CD4-positive, alpha-beta memory T cell (primary cell): Measurements from ENCODE around the gene ZBTB45. TPM values are rescaled to one million over a fixed set of nuclear protein-coding genes. Genes with fewer than 3 reads are reported as not detected.
"Not testable (repeated sequence)": the region's sequence is repeated elsewhere in the genome, so short reads cannot be mapped to it uniquely, and the experiment has no call there.

ENCODE experiments used
- CTCF ChIA-PET: fragments of 350-600 bp; sonication (Branson Sonifier 250); formaldehyde crosslinking; loops from one replicate; lab custom pipeline; 2021; ENCODE audit warnings: inconsistent platforms; ENCODE audit not compliant: partially characterized antibody; lab: Charles Lee
- POLR2A ChIA-PET: fragments of 350-600 bp; sonication (Branson Sonifier 250); formaldehyde crosslinking; loops from one replicate; lab custom pipeline; 2021; ENCODE audit not compliant: partially characterized antibody; lab: Charles Lee
- DNase-seq, 5 donors: peaks; one replicate each; pipeline versions ENCODE4 v3.0.0 to v3.0.0-alpha.2; 2020 to 2022; ENCODE audit warnings: mixed read lengths in 1 of 5
- H3K27ac ChIP-seq: one replicate; pipeline ENCODE4 v1.7.0; 2013; ENCODE audit warnings: low read depth, low read length
- H3K27me3 ChIP-seq: 2 replicates; pipeline ENCODE4 v1.7.0; 2013; ENCODE audit warnings: mild to moderate bottlenecking, low read length, moderate library complexity; ENCODE audit not compliant: insufficient read depth
- H3K36me3 ChIP-seq: 2 replicates; pipeline ENCODE4 v1.7.0; 2013; ENCODE audit warnings: mild to moderate bottlenecking, low read length, moderate library complexity; ENCODE audit not compliant: insufficient read depth
- H3K4me1 ChIP-seq: 2 replicates; pipeline ENCODE4 v1.7.0; 2013; ENCODE audit warnings: mild to moderate bottlenecking, low read length, moderate library complexity; ENCODE audit not compliant: insufficient read depth
- H3K4me3 ChIP-seq, 2 donors: one replicate each; pipeline ENCODE4 v1.7.0; 2013; ENCODE audit warnings: low read length in 2 of 2, mild to moderate bottlenecking in 1 of 2
- H3K9me3 ChIP-seq, 2 donors: one replicate each; pipeline ENCODE4 v1.7.0; 2013; ENCODE audit warnings: low read length in 2 of 2, control low read depth in 1 of 2; ENCODE audit not compliant: control insufficient read depth in 1 of 2
- H3K27ac Mint-ChIP-seq, 7 donors: one replicate each; pipeline ENCODE4 v1.8.0; 2020 to 2021; ENCODE audit warnings: mixed read lengths in 7 of 7, mild to moderate bottlenecking in 6 of 7, inconsistent platforms in 3 of 7, moderate library complexity in 3 of 7
- H3K27me3 Mint-ChIP-seq, 2 donors: one replicate each; pipeline ENCODE4 v1.8.0; 2020 to 2021; ENCODE audit warnings: mixed read lengths in 2 of 2
- H3K36me3 Mint-ChIP-seq, 2 donors: one replicate each; pipeline ENCODE4 v1.8.0; 2020 to 2021; ENCODE audit warnings: mixed read lengths in 2 of 2, inconsistent platforms in 1 of 2, mild to moderate bottlenecking in 1 of 2
- H3K4me1 Mint-ChIP-seq, 4 donors: one replicate each; pipeline ENCODE4 v1.8.0; 2020 to 2021; ENCODE audit warnings: mixed read lengths in 4 of 4, mild to moderate bottlenecking in 1 of 4
- H3K4me3 Mint-ChIP-seq, 8 donors: one replicate each; pipeline ENCODE4 v1.8.0; 2020 to 2021; ENCODE audit warnings: mixed read lengths in 8 of 8, mild to moderate bottlenecking in 7 of 8, moderate library complexity in 6 of 8, inconsistent platforms in 3 of 8
- H3K9me3 Mint-ChIP-seq, 8 donors: one replicate each; pipeline ENCODE4 v1.8.0; 2020 to 2021; ENCODE audit warnings: mixed read lengths in 8 of 8, mild to moderate bottlenecking in 5 of 8, inconsistent platforms in 3 of 8, moderate library complexity in 1 of 8
- intact Hi-C: fragments of 100-400 bp; cut with micrococcal nuclease; formaldehyde crosslinking; loops from one replicate; pipeline ENCODE4 v1.15.1; 2023
- polyA plus RNA-seq, 2 donors: library from polyadenylated mRNA; unstranded; fragments of 300-500 nt; fragmentation: Illumina TruSeq; gene quantifications; one replicate each; pipeline ENCODE4 v1.2.3, GENCODE V29; 2021
- total RNA-seq, 2 experiments: library from RNA; stranded (reverse); gene quantifications; one replicate each; pipeline ENCODE4 v1.2.3, GENCODE V29; 2021

ZBTB45 gene
- total and polyA plus RNA-seq, 4 experiments from 2014 or later, result 1.9 to 19.8 (median 13.0) TPM

DNA sequence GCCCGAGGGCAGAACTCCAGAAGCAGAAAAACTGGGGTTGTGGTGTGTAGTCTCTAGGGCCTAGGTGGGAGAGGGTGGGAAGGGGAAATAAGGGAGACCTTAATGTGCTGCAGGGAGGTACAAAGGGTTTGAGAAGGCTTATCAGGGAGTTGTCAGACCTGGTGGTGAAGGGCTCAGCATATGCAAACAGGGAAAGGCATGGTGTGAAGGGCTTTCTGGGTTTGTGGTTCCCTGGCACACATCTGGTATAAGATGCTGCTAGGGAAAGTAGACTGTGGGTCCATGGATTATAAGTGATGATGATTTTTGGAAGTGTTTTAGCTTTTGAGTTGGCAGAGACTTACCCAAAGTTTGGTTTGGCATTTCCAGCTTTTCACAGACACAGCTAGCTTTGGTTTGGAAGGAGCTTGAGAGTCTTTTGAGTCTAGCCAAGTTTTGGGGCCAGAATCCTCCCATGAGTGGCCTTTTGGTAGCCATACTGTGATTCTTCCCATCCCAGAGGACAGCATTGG, 26.5 kb upstream of the ZBTB45 start:
- Mint-ChIP-seq H3K4me3 (peak overlapping the region; percentile 91 to 95 (median 93)), H3K4me1 (peaks cover 20 to 39% (median 28%) of the 10 kb centered on the region in 4 donors), H3K9me3 (peaks cover 0 to 9% (median 0%) of the 10 kb centered on the region in 8 donors), H3K27me3 (peaks cover 0 to 7% of the 10 kb centered on the region in 2 donors), H3K36me3 (peaks cover 32 to 59% of the 10 kb centered on the region in 2 donors), H3K27ac (peak overlapping the region; percentile 92 to 95 (median 94))
- intact Hi-C loops, result no loop called here
- Histone ChIP-seq H3K27me3 (no peaks in the 10 kb centered on the region), H3K27ac (peak overlapping the region; percentile 78), H3K9me3 (no peaks in the 10 kb centered on the region), H3K4me3 (peak overlapping the region; percentile 79 to 87), H3K36me3 (peaks cover 41% of the 10 kb centered on the region), H3K4me1 (peaks cover 30% of the 10 kb centered on the region)
- ChIA-PET CTCF (interaction anchor here (1.1 kb wide), 1 partner anchor 36 kb away, joined by 4 read pairs; no protein-coding TSS in a partner anchor), POLR2A (interaction anchor here (1.2 to 5.6 kb wide), 5 partner anchors 8 to 30 kb away, joined by 3 to 104 read pairs (median 89); partner anchors contain the start of genes CHMP2A, UBE2M and ZBTB45)
- no peak for DNase-seq

DNA sequence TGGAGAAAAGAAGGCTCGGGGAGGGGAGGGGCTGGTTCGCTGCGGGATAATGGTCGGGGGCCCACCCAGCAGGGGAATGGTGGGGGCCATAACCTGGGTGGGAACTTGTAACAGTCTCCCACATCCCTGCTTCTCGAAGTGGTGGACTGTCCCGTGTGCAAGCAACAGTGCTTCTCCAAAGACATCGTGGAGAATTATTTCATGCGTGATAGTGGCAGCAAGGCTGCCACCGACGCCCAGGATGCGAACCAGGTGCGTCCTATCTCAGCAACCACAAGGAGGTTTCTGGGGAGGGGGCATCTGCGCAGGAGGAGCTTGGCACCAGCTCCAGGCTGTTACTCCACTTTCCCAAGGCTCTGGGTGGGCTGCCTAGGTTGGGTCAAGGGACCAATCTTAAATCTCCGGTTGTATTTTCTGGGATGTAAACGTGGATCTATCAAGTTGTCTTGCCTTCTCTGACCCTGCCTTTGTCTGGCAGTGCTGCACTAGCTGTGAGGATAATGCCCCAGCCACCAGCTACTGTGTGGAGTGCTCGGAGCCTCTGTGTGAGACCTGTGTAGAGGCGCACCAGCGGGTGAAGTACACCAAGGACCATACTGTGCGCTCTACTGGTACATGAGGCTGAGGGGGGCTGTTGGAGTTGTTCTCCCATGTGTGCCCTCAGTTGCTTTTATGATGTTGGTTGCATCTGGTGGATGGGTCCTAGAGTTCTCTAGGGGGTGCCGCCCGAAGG, 25.8 kb upstream of the ZBTB45 start:
- POLR2A ChIA-PET, result interaction anchor here (0.6 to 5.6 kb wide), 7 partner anchors 9 to 346 kb away, joined by 3 to 104 read pairs (median 3); partner anchors contain the start of genes CHMP2A, MZF1, UBE2M and ZBTB45
- H3K4me3 ChIP-seq, result peak overlapping the region; percentile 79 to 87
- H3K9me3 ChIP-seq, result no peaks in the 10 kb centered on the region
- Mint-ChIP-seq H3K27ac (peak overlapping the region; percentile 92 to 95 (median 94)), H3K36me3 (peaks cover 29 to 53% of the 10 kb centered on the region in 2 donors), H3K4me1 (peaks cover 20 to 39% (median 27%) of the 10 kb centered on the region in 4 donors), H3K9me3 (peaks cover 0 to 9% (median 0%) of the 10 kb centered on the region in 8 donors), H3K4me3 (peak overlapping the region; percentile 91 to 95 (median 93)), H3K27me3 (peaks cover 0 to 7% of the 10 kb centered on the region in 2 donors)
- intact Hi-C loops, result no loop called here
- CTCF ChIA-PET, result interaction anchor here (1.1 kb wide), 1 partner anchor 36 kb away, joined by 4 read pairs; no protein-coding TSS in a partner anchor
- DNase-seq, result no peak
- H3K36me3 ChIP-seq, result peaks cover 35% of the 10 kb centered on the region
- peak overlapping the region; percentile 78 for H3K27ac ChIP-seq
- H3K27me3 ChIP-seq, result no peaks in the 10 kb centered on the region
- H3K4me1 ChIP-seq, result peaks cover 30% of the 10 kb centered on the region

DNA sequence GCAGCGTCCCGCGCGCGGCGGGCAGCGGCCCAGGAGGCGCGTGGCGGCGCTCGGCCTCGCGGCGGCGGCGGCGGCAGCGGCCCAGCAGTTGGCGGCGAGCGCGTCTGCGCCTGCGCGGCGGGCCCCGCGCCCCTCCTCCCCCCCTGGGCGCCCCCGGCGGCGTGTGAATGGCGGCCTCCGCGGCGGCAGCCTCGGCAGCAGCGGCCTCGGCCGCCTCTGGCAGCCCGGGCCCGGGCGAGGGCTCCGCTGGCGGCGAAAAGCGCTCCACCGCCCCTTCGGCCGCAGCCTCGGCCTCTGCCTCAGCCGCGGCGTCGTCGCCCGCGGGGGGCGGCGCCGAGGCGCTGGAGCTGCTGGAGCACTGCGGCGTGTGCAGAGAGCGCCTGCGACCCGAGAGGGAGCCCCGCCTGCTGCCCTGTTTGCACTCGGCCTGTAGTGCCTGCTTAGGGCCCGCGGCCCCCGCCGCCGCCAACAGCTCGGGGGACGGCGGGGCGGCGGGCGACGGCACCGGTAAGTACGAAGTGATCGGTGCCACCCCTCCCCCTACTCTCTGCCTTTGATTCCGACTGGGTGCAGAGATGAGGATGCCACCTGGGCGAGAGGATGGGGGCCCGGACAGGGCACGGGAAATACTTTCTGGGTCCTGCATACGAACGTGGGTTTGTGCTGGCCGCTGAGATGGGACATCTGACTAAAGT, 25.1 kb upstream of the ZBTB45 start:
- peaks cover 30% of the 10 kb centered on the region for H3K4me1 ChIP-seq
- H3K27ac ChIP-seq, result peak overlapping the region; percentile 78
- no peaks in the 10 kb centered on the region for H3K27me3 ChIP-seq
- intact Hi-C loops, result loop anchor here (1.0 kb wide), 7 partner anchors 11 to 104 kb away; partner anchors contain the start of genes CHMP2A, MZF1, ZBTB45 and ZNF132
- peaks cover 25 to 48% of the 10 kb centered on the region in 2 donors for H3K36me3 Mint-ChIP-seq
- peaks cover 0 to 7% of the 10 kb centered on the region in 2 donors for H3K27me3 Mint-ChIP-seq
- no peaks in the 10 kb centered on the region for H3K9me3 ChIP-seq
- peak in 1 of 5 donors; percentile 77 for DNase-seq
- peaks cover 28% of the 10 kb centered on the region for H3K36me3 ChIP-seq
- peak overlapping the region; percentile 92 to 100 (median 95) for H3K27ac Mint-ChIP-seq
- H3K9me3 Mint-ChIP-seq, result peaks cover 0 to 7% (median 0%) of the 10 kb centered on the region in 8 donors
- H3K4me1 Mint-ChIP-seq, result peaks cover 20 to 39% (median 27%) of the 10 kb centered on the region in 4 donors
- H3K4me3 Mint-ChIP-seq, result peak overlapping the region; percentile 91 to 96 (median 94)
- ChIA-PET CTCF (interaction anchor here (0.6 to 1.6 kb wide), 3 partner anchors 25 to 37 kb away, joined by 4 to 13 read pairs (median 4); partner anchors contain the start of gene ZBTB45), POLR2A (interaction anchor here (0.6 to 5.6 kb wide), 17 partner anchors 9 to 695 kb away, joined by 3 to 104 read pairs (median 7); partner anchors contain the start of genes CHMP2A, MZF1, UBE2M and ZBTB45)
- peak overlapping the region; percentile 86 to 87 for H3K4me3 ChIP-seq

- no peaks in the 10 kb centered on the region for H3K9me3 ChIP-seq
- peak; percentile 100 for DNase-seq
- H3K27ac ChIP-seq, result peak within 1 kb of the TSS; percentile 78
- POLR2A ChIA-PET, result interaction anchor here (0.6 to 5.6 kb wide), 21 partner anchors 10 to 694 kb away, joined by 3 to 104 read pairs (median 5); partner anchors contain the start of genes CHMP2A, MZF1, UBE2M and ZBTB45
- intact Hi-C loops, result loop anchor here (1.0 kb wide), 7 partner anchors 11 to 104 kb away; partner anchors contain the start of genes CHMP2A, MZF1, ZBTB45 and ZNF132
- H3K36me3 Mint-ChIP-seq, result peaks cover 25 to 41% of the 10 kb centered on the region in 2 donors
- CTCF ChIA-PET, result interaction anchor here (0.6 to 1.6 kb wide), 4 partner anchors 24 to 45 kb away, joined by 3 to 13 read pairs (median 4); partner anchors contain the start of gene ZBTB45
- peaks cover 0 to 7% of the 10 kb centered on the region in 2 donors for H3K27me3 Mint-ChIP-seq
- H3K27me3 ChIP-seq, result no peaks in the 10 kb centered on the region
- peaks cover 21% of the 10 kb centered on the region for H3K36me3 ChIP-seq
- H3K27ac Mint-ChIP-seq, result peak within 1 kb of the TSS; percentile 95 to 100 (median 99)
- peaks cover 20 to 39% (median 27%) of the 10 kb centered on the region in 4 donors for H3K4me1 Mint-ChIP-seq
- H3K4me1 ChIP-seq, result peaks cover 30% of the 10 kb centered on the region
- H3K4me3 Mint-ChIP-seq, result peak within 1 kb of the TSS; percentile 91 to 97 (median 95)
- H3K4me3 ChIP-seq, result peak within 1 kb of the TSS; percentile 86 to 87
- peaks cover 0 to 7% (median 0%) of the 10 kb centered on the region in 8 donors for H3K9me3 Mint-ChIP-seq
These were observed 24.4 kb upstream of the ZBTB45 start, which contains the start of gene TRIM28 for GRCh38 chr19:58543826-58544590. TRIM28 (plus strand) TSS chr19:58544064; CDS start chr19:58544758, 694 bp downstream.

- Mint-ChIP-seq H3K27ac (peak overlapping the region in 5 of 7 donors; percentile 70 to 95 (median 81)), H3K4me3 (peak overlapping the region in 5 of 8 donors; percentile 24 to 59 (median 47)), H3K27me3 (peaks cover 0 to 10% of the 10 kb centered on the region in 2 donors), H3K36me3 (peaks cover 20 to 32% of the 10 kb centered on the region in 2 donors), H3K4me1 (peaks cover 24 to 44% (median 29%) of the 10 kb centered on the region in 4 donors)
- DNase-seq, H3K4me3 ChIP-seq, H3K27me3 ChIP-seq, H3K9me3 Mint-ChIP-seq, H3K36me3 ChIP-seq, H3K27ac ChIP-seq, H3K9me3 ChIP-seq, intact Hi-C loops: not testable (repeated sequence)
- peaks cover 41% of the 10 kb centered on the region for H3K4me1 ChIP-seq
- CTCF ChIA-PET, result interaction anchor here (1.3 to 1.6 kb wide), 2 partner anchors 23 to 33 kb away, joined by 4 to 13 read pairs; partner anchors contain the start of gene ZBTB45
- POLR2A ChIA-PET, result interaction anchor here (0.7 to 5.6 kb wide), 10 partner anchors 11 to 180 kb away, joined by 3 to 104 read pairs (median 7); partner anchors contain the start of genes CHMP2A, MZF1, UBE2M and ZBTB45
These were observed 23.2 kb upstream of the ZBTB45 start for GRCh38 chr19:58542641-58543372.
